ENCODE results near the gene RXRB. TPM values are rescaled to one million over a fixed set of nuclear protein-coding genes. Genes with fewer than 3 reads are reported as not detected.
A peak's percentile ranks its signal among the peaks of the same experiment; 100 is the strongest.

The RXRB gene
- total and polyA plus RNA-seq, 2 of the 13 experiments (the other 11 are each of a cell fraction or from before 2014, with no cell fraction given), result 26.7 to 55.7 TPM

DNA sequence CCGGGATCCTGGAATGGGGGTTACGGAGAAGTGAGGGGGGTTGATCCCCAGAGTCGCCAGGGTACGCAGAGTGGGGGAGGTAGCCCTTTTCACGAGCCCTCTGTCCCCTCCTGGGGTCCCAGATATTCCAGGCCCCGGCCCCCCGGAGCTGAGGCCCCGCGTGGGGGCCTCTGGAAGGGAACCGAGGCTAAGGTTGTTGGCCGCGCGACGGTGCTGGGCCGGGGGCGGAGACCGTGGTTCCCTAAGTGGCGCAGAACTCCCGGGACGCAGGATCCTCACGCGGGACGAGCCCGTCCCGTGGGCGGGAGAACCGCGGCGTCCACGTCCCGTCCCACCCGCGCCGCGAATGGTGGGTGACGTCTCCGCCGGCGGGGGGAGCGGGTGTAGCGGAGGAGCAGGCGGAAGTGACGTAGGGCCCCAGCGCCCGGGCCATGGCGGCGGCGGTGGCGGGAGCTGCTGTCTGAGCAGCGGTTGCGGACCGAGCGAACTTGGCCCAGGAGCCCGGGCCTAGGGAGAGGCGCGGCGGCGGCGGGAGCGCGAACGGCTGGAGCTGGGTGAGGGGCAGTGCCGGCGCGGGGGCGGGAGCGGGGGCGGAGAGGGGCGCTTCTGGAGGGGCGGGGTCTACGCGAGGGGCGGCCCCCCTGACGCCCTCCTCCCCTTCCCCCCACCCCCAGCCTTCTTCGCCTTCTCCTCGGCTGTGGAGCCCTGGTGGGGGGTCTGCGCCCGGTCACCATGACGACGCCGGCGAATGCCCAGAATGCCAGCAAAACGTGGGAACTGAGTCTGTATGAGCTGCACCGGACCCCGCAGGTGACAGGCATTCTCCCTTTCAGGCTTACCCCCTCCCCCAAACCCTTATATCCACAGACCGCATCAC lies 7.9 kb upstream of the RXRB start, which contains the start of gene RING1 (continued):
- TF ChIP-seq FOXJ3 (CRISPR knock-in tag; IDR thresholded peaks at IDR 0.05; ENCODE audit: borderline replicate concordance), result no peak
- TF ChIP-seq, protein P1, sequence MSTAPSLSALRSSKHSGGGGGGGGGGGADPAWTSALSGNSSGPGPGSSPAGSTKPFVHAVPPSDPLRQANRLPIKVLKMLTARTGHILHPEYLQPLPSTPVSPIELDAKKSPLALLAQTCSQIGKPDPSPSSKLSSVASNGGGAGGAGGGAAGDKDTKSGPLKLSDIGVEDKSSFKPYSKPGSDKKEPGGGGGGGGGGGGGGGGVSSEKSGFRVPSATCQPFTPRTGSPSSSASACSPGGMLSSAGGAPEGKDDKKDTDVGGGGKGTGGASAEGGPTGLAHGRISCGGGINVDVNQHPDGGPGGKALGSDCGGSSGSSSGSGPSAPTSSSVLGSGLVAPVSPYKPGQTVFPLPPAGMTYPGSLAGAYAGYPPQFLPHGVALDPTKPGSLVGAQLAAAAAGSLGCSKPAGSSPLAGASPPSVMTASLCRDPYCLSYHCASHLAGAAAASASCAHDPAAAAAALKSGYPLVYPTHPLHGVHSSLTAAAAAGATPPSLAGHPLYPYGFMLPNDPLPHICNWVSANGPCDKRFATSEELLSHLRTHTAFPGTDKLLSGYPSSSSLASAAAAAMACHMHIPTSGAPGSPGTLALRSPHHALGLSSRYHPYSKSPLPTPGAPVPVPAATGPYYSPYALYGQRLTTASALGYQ (CRISPR knock-in tag; IDR thresholded peaks at IDR 0.05), result peak; percentile 47; the same call in 1 of the 2 replicates
- no peak for TF ChIP-seq MIER2 (CRISPR knock-in tag; IDR thresholded peaks at IDR 0.05)
- TF ChIP-seq TCF12 (IDR thresholded peaks at IDR 0.05), result no peak
- TF ChIP-seq TCF12 (CRISPR knock-in tag; IDR thresholded peaks at IDR 0.05), result no peak
- peak; percentile 41; the same call in 1 of the 2 replicates for TF ChIP-seq SOX5 (CRISPR knock-in tag; IDR thresholded peaks at IDR 0.05; ENCODE audit: borderline replicate concordance)
- TF ChIP-seq EZH2 (conservative IDR thresholded peaks at IDR 0.05; ENCODE audit: low read depth, low read length), result no peak
- no peak; the same call in 1 of the 2 replicates for TF ChIP-seq ZBTB7A (CRISPR knock-in tag; IDR thresholded peaks at IDR 0.05)
- peak; percentile 93 for TF ChIP-seq HDAC1 (CRISPR knock-in tag; IDR thresholded peaks at IDR 0.05)
- TF ChIP-seq ONECUT2 (CRISPR knock-in tag; IDR thresholded peaks at IDR 0.05), result no peak
- TF ChIP-seq, protein P2, sequence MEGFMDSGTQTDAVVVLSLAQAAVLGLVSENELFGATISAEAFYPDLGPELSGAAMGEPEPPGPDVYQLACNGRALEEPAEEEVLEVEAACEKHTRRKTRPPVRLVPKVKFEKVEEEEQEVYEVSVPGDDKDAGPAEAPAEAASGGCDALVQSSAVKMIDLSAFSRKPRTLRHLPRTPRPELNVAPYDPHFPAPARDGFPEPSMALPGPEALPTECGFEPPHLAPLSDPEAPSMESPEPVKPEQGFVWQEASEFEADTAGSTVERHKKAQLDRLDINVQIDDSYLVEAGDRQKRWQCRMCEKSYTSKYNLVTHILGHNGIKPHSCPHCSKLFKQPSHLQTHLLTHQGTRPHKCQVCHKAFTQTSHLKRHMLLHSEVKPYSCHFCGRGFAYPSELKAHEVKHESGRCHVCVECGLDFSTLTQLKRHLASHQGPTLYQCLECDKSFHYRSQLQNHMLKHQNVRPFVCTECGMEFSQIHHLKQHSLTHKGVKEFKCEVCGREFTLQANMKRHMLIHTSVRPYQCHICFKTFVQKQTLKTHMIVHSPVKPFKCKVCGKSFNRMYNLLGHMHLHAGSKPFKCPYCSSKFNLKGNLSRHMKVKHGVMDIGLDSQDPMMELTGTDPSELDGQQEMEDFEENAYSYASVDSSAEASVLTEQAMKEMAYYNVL (CRISPR knock-in tag; IDR thresholded peaks at IDR 0.05; ENCODE audit: borderline replicate concordance), result peak; percentile 88
- peak; percentile 64; the same call in 1 of the 2 replicates for TF ChIP-seq HIVEP1 (CRISPR knock-in tag; IDR thresholded peaks at IDR 0.05)
- TF ChIP-seq NCOA1 (CRISPR knock-in tag; IDR thresholded peaks at IDR 0.05), result no peak
- TF ChIP-seq ZSCAN25 (CRISPR knock-in tag; IDR thresholded peaks at IDR 0.05), result no peak; the same call in 1 of the 2 replicates
- TF ChIP-seq ZNF432 (CRISPR knock-in tag; IDR thresholded peaks at IDR 0.05; ENCODE audit: borderline replicate concordance), result no peak
- TF ChIP-seq ZNF230 (CRISPR knock-in tag; IDR thresholded peaks at IDR 0.05), result peak; percentile 90; the same call in 1 of the 2 replicates
- TF ChIP-seq ZNF75D (CRISPR knock-in tag; IDR thresholded peaks at IDR 0.05; ENCODE audit: borderline replicate concordance), result no peak
- no peak for TF ChIP-seq ZNF350 (CRISPR knock-in tag; IDR thresholded peaks at IDR 0.05; ENCODE audit: borderline replicate concordance, low read depth)
- TF ChIP-seq ZNF563 (CRISPR knock-in tag; IDR thresholded peaks at IDR 0.05), result peak; percentile 69; the same call in 1 of the 2 replicates
- peak; percentile 74; the same call in 1 of the 2 replicates for TF ChIP-seq ZNF672 (CRISPR knock-in tag; IDR thresholded peaks at IDR 0.05)
- TF ChIP-seq, protein P3, sequence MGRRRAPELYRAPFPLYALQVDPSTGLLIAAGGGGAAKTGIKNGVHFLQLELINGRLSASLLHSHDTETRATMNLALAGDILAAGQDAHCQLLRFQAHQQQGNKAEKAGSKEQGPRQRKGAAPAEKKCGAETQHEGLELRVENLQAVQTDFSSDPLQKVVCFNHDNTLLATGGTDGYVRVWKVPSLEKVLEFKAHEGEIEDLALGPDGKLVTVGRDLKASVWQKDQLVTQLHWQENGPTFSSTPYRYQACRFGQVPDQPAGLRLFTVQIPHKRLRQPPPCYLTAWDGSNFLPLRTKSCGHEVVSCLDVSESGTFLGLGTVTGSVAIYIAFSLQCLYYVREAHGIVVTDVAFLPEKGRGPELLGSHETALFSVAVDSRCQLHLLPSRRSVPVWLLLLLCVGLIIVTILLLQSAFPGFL (CRISPR knock-in tag; IDR thresholded peaks at IDR 0.05), result no peak
- no peak for TF ChIP-seq SETDB1 (CRISPR knock-in tag; IDR thresholded peaks at IDR 0.05; ENCODE audit: borderline replicate concordance)
